ENCODE measurements around the gene SREK1. TPM values are rescaled to one million over a fixed set of nuclear protein-coding genes. Genes with fewer than 3 reads are reported as not detected.

The SREK1 gene
- total RNA-seq, 2 donors from 2014 or later, result 65.2 to 67.5 TPM

DNA sequence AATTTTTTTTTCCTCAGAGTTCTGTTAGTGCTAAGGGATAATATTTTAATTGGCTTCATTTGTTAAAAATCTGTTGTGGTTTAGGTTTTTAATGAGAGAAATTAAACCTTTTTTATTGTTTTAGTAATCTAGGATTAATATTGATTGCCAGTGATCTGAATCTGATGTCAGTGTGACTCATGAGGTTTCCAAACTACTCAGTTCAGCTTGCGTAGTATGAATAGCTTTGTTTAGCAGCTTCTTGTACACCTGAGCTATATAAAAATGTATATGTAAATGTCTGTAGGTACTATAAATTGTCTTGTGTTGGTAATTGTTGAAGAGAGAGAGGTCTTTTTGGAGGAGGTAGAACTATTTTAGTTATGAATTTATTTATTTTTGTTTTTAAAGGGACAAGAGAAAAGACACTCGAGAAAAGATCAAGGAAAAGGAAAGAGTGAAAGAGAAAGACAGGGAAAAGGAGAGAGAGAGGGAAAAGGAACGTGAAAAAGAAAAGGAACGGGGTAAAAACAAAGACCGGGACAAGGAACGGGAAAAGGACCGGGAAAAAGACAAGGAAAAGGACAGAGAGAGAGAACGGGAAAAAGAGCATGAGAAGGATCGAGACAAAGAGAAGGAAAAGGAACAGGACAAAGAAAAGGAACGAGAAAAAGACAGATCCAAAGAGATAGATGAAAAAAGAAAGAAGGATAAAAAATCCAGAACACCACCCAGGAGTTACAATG, 26.3 kb downstream of the SREK1 start:
- no peaks in the 10 kb centered on the region for H3K9me3 ChIP-seq
- 84% methylated on average over 10 of the region's 10 CpGs for WGBS
- no peak for TF ChIP-seq POLR2AphosphoS5 (IDR thresholded peaks at IDR 0.05)
- no peak for TF ChIP-seq POLR2A (IDR thresholded peaks at IDR 0.05)
- TF ChIP-seq CTCF (IDR thresholded peaks at IDR 0.05), result no peak

GRCh38 chr5:66171349-66172344, 27.5 kb downstream of the SREK1 start:
- WGBS, result 43% methylated on average over 6 of the region's 6 CpGs
- Histone ChIP-seq H3K4me1 (replicated peaks) (no peaks in the 10 kb centered on the region), H3K4me3 (no peak overlapping the region), H3K27ac (no peak overlapping the region), H3K36me3 (peaks cover 2 to 3% of the 10 kb centered on the region in 2 donors), H3K27me3 (replicated peaks; ENCODE audit: insufficient read depth) (no peaks in the 10 kb centered on the region), H3K9me3 (no peaks in the 10 kb centered on the region)
- TF ChIP-seq POLR2A (IDR thresholded peaks at IDR 0.05) (no peak), POLR2AphosphoS5 (IDR thresholded peaks at IDR 0.05) (no peak), CTCF (IDR thresholded peaks at IDR 0.05) (peak in 3 of 4 experiments; percentile 45 to 66 (median 58))
- intact Hi-C loops (cut with DNase I), result loop anchor here (5.0 to 10.0 kb wide), 3 partner anchors 51 to 593 kb away; no protein-coding TSS in a partner anchor
- peak; percentile 20 for DNase-seq (ENCODE audit: low spot score)

More for the DNA sequence above, 26.3 kb downstream of the SREK1 start:
- H3K36me3 ChIP-seq, result peaks cover 3 to 6% of the 10 kb centered on the region in 2 donors
- H3K27me3 ChIP-seq (replicated peaks; ENCODE audit: insufficient read depth), result no peaks in the 10 kb centered on the region
- H3K4me1 ChIP-seq (replicated peaks), result no peaks in the 10 kb centered on the region
- intact Hi-C loops (cut with DNase I), result loop anchor here (5.0 to 10.0 kb wide), 3 partner anchors 52 to 594 kb away; no protein-coding TSS in a partner anchor
- no peak for DNase-seq (ENCODE audit: low spot score)
- H3K4me3 ChIP-seq, result no peak overlapping the region
- no peak overlapping the region for H3K27ac ChIP-seq

DNA sequence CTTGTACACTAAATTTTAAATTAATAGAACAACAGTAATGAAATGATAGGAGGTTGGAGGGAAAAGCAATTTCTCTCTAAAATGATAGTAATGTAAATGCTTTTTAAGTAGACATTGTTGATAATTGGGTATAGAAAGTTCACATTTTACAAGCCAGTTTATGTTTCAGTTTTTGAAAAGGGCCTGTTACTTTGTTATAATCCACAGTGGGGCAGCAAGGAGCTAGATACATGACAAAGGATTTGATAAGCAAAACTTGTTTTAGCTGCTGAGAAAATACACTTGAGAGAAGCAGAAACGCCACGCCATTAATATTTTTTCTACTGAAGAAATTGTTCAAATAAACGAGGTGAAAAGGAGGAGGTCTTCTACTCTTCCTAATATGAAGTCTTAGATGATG, 30.2 kb downstream of the SREK1 start:
- H3K4me3 ChIP-seq, result no peak overlapping the region
- 38% methylated on average over 3 of the region's 3 CpGs for WGBS
- no peak for DNase-seq (ENCODE audit: low spot score)
- no peaks in the 10 kb centered on the region for H3K27me3 ChIP-seq (replicated peaks; ENCODE audit: insufficient read depth)
- intact Hi-C loops (cut with DNase I), result loop anchor here (5.0 to 10.0 kb wide), 3 partner anchors 48 to 590 kb away; no protein-coding TSS in a partner anchor
- H3K4me1 ChIP-seq (replicated peaks), result no peaks in the 10 kb centered on the region
- no peaks in the 10 kb centered on the region for H3K36me3 ChIP-seq
- no peaks in the 10 kb centered on the region for H3K9me3 ChIP-seq
- no peak overlapping the region for H3K27ac ChIP-seq
- TF ChIP-seq CTCF (IDR thresholded peaks at IDR 0.05) (peak in 3 of 4 experiments; percentile 27 to 49 (median 41)), POLR2AphosphoS5 (IDR thresholded peaks at IDR 0.05) (no peak)

GRCh38 chr5:66178799-66179198, 34.7 kb downstream of the SREK1 start:
- intact Hi-C loops (cut with DNase I), result loop anchor here (10.0 kb wide), 1 partner anchor 586 kb away; no protein-coding TSS in a partner anchor
- TF ChIP-seq POLR2A (IDR thresholded peaks at IDR 0.05), result no peak
- no peak for TF ChIP-seq POLR2AphosphoS5 (IDR thresholded peaks at IDR 0.05)
- TF ChIP-seq CTCF (IDR thresholded peaks at IDR 0.05), result no peak

More at GRCh38 chr5:66178799-66179198, 34.7 kb downstream of the SREK1 start:
- Histone ChIP-seq H3K4me1 (replicated peaks) (no peaks in the 10 kb centered on the region), H3K9me3 (no peaks in the 10 kb centered on the region), H3K4me3 (no peak overlapping the region), H3K27me3 (replicated peaks; ENCODE audit: insufficient read depth) (no peaks in the 10 kb centered on the region), H3K27ac (no peak overlapping the region), H3K36me3 (no peaks in the 10 kb centered on the region)
- DNase-seq (ENCODE audit: low spot score), result no peak
- WGBS, result 60% methylated on average over 1 of the region's 1 CpG

Data from prostate gland (tissue), 2 donors.